HepG2 (cell line): ENCODE data around the gene KLHL35. TPM values are rescaled to one million over a fixed set of nuclear protein-coding genes. Genes with fewer than 3 reads are reported as not detected.

Source experiments
- ATAC-seq: fragments of 200-7000 bp; cut with Tn5 transposase; 3 replicates; pipeline ENCODE4 v1.9.1; 2020; ENCODE audit warnings: mild to moderate bottlenecking, moderate library complexity
- BruUV-seq: library from RNA; stranded (reverse); fragments of 400-500 nt; replicated peaks from 2 replicates; lab custom pipeline; 2021; lab: Mats Ljungman, UMichigan
- CTCF ChIA-PET: fragments of 300-600 bp; formaldehyde crosslinking; extraction: SDS; loops from one replicate; lab custom pipeline; 2021; ENCODE audit warnings: low total read pairs, inconsistent platforms, low intra/inter-chr PET ratio; lab: Yijun Ruan, JAX
- POLR2A ChIA-PET: fragments of 350-600 bp; sonication (Branson Sonifier 250); formaldehyde crosslinking; loops from one replicate; lab custom pipeline; 2020; ENCODE audit warnings: antibody characterized with exemption, inconsistent platforms; lab: Yijun Ruan, JAX
- DNase-seq: peaks from one replicate; pipeline ENCODE4 v3.0.0-alpha.2; 2015; ENCODE audit warnings: low spot score
- FAIRE-seq: peaks from 3 replicates; lab custom pipeline; 2011; peaks lifted over from hg19 to GRCh38; lab: Jason Lieb, UNC
- H2AFZ ChIP-seq: one replicate; pipeline ENCODE4 v1.6.1; 2011; ENCODE audit warnings: low read length, inconsistent platforms
- H3K27ac ChIP-seq: fragments of 300-600 bp; 3 replicates; pipeline ENCODE4 v1.8.0; 2011; ENCODE audit warnings: mixed run types, mild to moderate bottlenecking, mixed read lengths, low read length, inconsistent platforms; ENCODE audit not compliant: insufficient read depth; ENCODE audit errors: extremely low read length
- H3K27me3 ChIP-seq, 2 experiments: fragments of 200-600 bp in 1 of 2; 2 replicates in 1 of 2; 3 replicates in 1 of 2; pipeline versions ENCODE4 v1.6.0 to v1.8.0; 2011; ENCODE audit warnings: low read length in 2 of 2, mild to moderate bottlenecking in 2 of 2, moderate library complexity in 2 of 2, inconsistent platforms in 1 of 2; ENCODE audit not compliant: insufficient read depth in 2 of 2, control insufficient read depth in 1 of 2
- H3K36me3 ChIP-seq, 2 experiments: fragments of 200-600 bp in 1 of 2; replicated peaks in 1 of 2; 2 replicates in 1 of 2; 3 replicates in 1 of 2; pipeline versions ENCODE4 v1.5.1 to v1.8.0; 2011; ENCODE audit warnings: low read length in 2 of 2, inconsistent platforms in 1 of 2; ENCODE audit not compliant: insufficient read depth in 2 of 2, control insufficient read depth in 1 of 2
- H3K4me1 ChIP-seq: 2 replicates; pipeline ENCODE4 v1.5.1; 2012; ENCODE audit warnings: low read length, inconsistent platforms; ENCODE audit not compliant: insufficient read depth
- H3K4me2 ChIP-seq: 2 replicates; pipeline ENCODE4 v1.6.0; 2011; ENCODE audit warnings: low read depth, low read length, inconsistent platforms
- H3K4me3 ChIP-seq, 3 experiments: fragments of 200-600 bp in 1 of 3; sonication (generic), shearing (Covaris generic) in 1 of 3; replicated peaks in 1 of 3; 2 replicates each; pipeline ENCODE4 v1.5.1; 2011 to 2016; ENCODE audit warnings: low read length in 3 of 3, inconsistent platforms in 2 of 3, low read depth in 2 of 3, mild to moderate bottlenecking in 2 of 3, control low read depth in 1 of 3, mixed read lengths in 1 of 3; ENCODE audit not compliant: insufficient read depth in 1 of 3
- H3K79me2 ChIP-seq: one replicate; pipeline ENCODE4 v1.6.1; 2011; ENCODE audit warnings: low read length, inconsistent platforms; ENCODE audit not compliant: insufficient read depth
- H3K9ac ChIP-seq: 2 replicates; pipeline ENCODE4 v1.6.0; 2011; ENCODE audit warnings: mild to moderate bottlenecking, low read depth, low read length, inconsistent platforms; ENCODE audit not compliant: insufficient read depth
- H3K9me3 ChIP-seq: 2 replicates; pipeline ENCODE4 v1.5.1; 2012; ENCODE audit warnings: mild to moderate bottlenecking, low read length
- H4K20me1 ChIP-seq: 2 replicates; pipeline ENCODE4 v1.6.0; 2011; ENCODE audit warnings: inconsistent platforms, mild to moderate bottlenecking, low read length, moderate library complexity; ENCODE audit not compliant: insufficient read depth
- CEBPB ChIP-seq: IDR thresholded peaks from 2 replicates; pipeline ENCODE4 v1.6.1; 2011; ENCODE audit warnings: low read depth, low read length, improper control_type of control experiment, borderline replicate concordance
- DNMT3B ChIP-seq: conservative IDR thresholded peaks from 2 replicates; pipeline ENCODE4 v1.6.1; 2016; ENCODE audit warnings: missing biosample characterization, control low read depth
- ELF3 ChIP-seq: IDR thresholded peaks from 2 replicates; pipeline ENCODE4 v1.6.1; 2016; ENCODE audit warnings: missing genetic modification reagents, missing compliant biosample characterization
- GPN1 ChIP-seq: sonication (generic); formaldehyde crosslinking; IDR thresholded peaks from 2 replicates; pipeline ENCODE4 v1.5.1; 2020; ENCODE audit warnings: missing genetic modification reagents, borderline replicate concordance
- MYC ChIP-seq: sonication (generic); formaldehyde crosslinking; IDR thresholded peaks from 2 replicates; pipeline ENCODE4 v1.9.0; 2021; ENCODE audit warnings: missing genetic modification reagents, borderline replicate concordance
- NRL ChIP-seq: sonication (generic); formaldehyde crosslinking; IDR thresholded peaks from 2 replicates; pipeline ENCODE4 v1.5.0; 2020; ENCODE audit warnings: missing genetic modification reagents, mild to moderate bottlenecking, moderate library complexity, borderline replicate concordance
- SALL2 ChIP-seq: sonication (generic); formaldehyde crosslinking; IDR thresholded peaks from 2 replicates; pipeline ENCODE4 v1.8.1; 2023; ENCODE audit warnings: mild to moderate bottlenecking, missing genetic modification reagents, inconsistent platforms
- ZBTB21 ChIP-seq: sonication (generic); formaldehyde crosslinking; IDR thresholded peaks from 2 replicates; pipeline ENCODE4 v1.4.0; 2020; ENCODE audit warnings: missing genetic modification reagents
- ZNF652 ChIP-seq: IDR thresholded peaks from 2 replicates; pipeline ENCODE4 v1.6.1; 2016; ENCODE audit warnings: low read depth, borderline replicate concordance
- WGBS: methylation state at CpG from one replicate; pipeline ENCODE4 v1.1.6; 2017; ENCODE audit warnings: low lambda C conversion rate; 5-methylcytosine and 5-hydroxymethylcytosine counted together
- in situ Hi-C: cut with HindIII; loops from 2 replicates; pipeline ENCODE4 v1.10.0; 2017; ENCODE audit warnings: low pct_unique_long_range_greater_than_20kb; ENCODE audit not compliant: extremely low pct_ligation_motif_present
- intact Hi-C: fragments of 100-400 bp; cut with micrococcal nuclease; formaldehyde crosslinking; loops from one replicate; pipeline ENCODE4 v1.10.0; 2022; ENCODE audit not compliant: unreplicated experiment
- polyA plus RNA-seq, 8 experiments: library from polyadenylated mRNA; depleted of rRNA in 3 of 8; stranded (reverse) in 7 of 8; unstranded in 1 of 8; fragments of >200 nt; fragmentation: Illumina TruSeq in 4 of 8; extraction: Trizol in 4 of 8; gene quantifications; 2 replicates each; pipeline versions ENCODE4 v1.2.1 to v1.2.3, GENCODE V29; 2011 to 2016; ENCODE audit warnings: low read depth in 4 of 8, missing spikeins in 1 of 8, mixed read lengths in 1 of 8; ENCODE audit not compliant: insufficient read depth in 1 of 8
- total RNA-seq, 5 experiments: library from RNA; depleted of rRNA; stranded (reverse); fragments of >200 nt; fragmentation: Illumina TruSeq; extraction: Trizol; gene quantifications; 2 replicates each; pipeline ENCODE4 v1.2.3, GENCODE V29; 2016; ENCODE audit warnings: low read depth in 1 of 5
- TF ChIP-seq, protein P1 (sequence below): IDR thresholded peaks from 2 replicates; pipeline ENCODE4 v1.6.1; 2016; ENCODE audit warnings: missing genetic modification reagents, missing compliant biosample characterization
- TF ChIP-seq, protein P2 (sequence below): sonication (generic); formaldehyde crosslinking; IDR thresholded peaks from 2 replicates; pipeline ENCODE4 v1.4.0; 2020; ENCODE audit warnings: mild to moderate bottlenecking, missing genetic modification reagents
- TF ChIP-seq, protein P3 (sequence below): sonication (generic); formaldehyde crosslinking; IDR thresholded peaks from 2 replicates; pipeline ENCODE4 v1.8.1; 2023; ENCODE audit warnings: mild to moderate bottlenecking, moderate library complexity, missing genetic modification reagents
- TF ChIP-seq, protein P4 (sequence below): IDR thresholded peaks from 2 replicates; pipeline ENCODE4 v1.6.1; 2016; ENCODE audit warnings: mild to moderate bottlenecking
- TF ChIP-seq, protein P5 (sequence below): sonication (generic); formaldehyde crosslinking; IDR thresholded peaks from 2 replicates; pipeline ENCODE4 v1.4.0; 2020; ENCODE audit warnings: missing genetic modification reagents, low read depth, mild to moderate bottlenecking, borderline replicate concordance
- TF ChIP-seq, protein P6 (sequence below): sonication (generic); formaldehyde crosslinking; IDR thresholded peaks from 2 replicates; pipeline ENCODE4 v1.4.0; 2020; ENCODE audit warnings: missing genetic modification reagents, borderline replicate concordance

KLHL35 gene
- total and polyA plus RNA-seq, 2 of the 13 experiments (the other 11 are each of a cell fraction or from before 2014, with no cell fraction given) = not detected

DNA sequence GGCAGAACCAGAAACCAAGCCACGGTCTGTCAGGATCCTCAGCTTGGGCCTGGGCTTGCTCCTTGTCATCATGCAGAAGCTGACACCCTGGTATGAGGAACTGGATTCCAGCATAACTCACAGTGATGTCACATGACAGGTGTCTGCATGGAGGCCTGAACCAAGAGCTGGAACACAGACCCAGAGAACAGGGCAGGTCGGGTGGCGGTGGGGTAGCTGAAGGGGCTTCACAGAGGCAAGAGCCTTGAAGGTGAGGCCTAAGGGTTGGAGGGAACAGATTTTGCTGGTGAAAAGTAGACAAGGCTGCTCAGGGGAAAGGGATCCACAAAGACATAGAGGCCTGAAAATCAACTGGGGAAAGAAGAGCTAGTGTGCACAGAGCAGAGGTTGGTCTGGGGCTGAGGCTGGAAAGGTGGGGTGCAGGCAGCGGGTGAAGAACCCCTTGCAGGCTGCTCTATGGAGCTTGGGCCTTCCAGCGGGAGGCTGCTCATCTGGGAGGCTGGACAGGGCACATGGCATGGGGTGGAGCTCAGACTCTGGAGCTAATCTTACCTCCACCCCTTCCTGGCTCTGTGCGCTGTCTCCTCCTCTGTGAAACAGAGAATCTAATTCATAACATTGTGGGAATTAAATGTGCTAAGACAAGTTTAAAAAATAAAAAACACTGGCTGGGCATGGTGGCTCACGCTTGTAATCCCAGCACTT lies 52.1 kb downstream of the KLHL35 start:
- intact Hi-C loops = loop anchor here (2.0 to 5.0 kb wide), 2 partner anchors 28 to 39 kb away; no protein-coding TSS in a partner anchor
- Histone ChIP-seq H3K9me3 (no peaks in the 10 kb centered on the region), H3K4me1 (peaks cover 53% of the 10 kb centered on the region), H3K27me3 (peaks cover 4% of the 10 kb centered on the region in 2 experiments; a peak in 4 of 5 replicates), H3K36me3 (no peaks in the 10 kb centered on the region), H4K20me1 (no peaks in the 10 kb centered on the region), H3K9ac (0 out of 2 replicates have a peak overlapping the region, but pooled peaks have one; percentile 6), H3K4me3 (peak overlapping the region in 1 of 3 experiments; percentile 31; a peak in 1 of 6 replicates), H2AFZ (no peak overlapping the region), H3K4me2 (peak overlapping the region; percentile 58), H3K27ac (no peak overlapping the region), H3K79me2 (no peaks in the 10 kb centered on the region)
- peak; percentile 79 for ATAC-seq
- in situ Hi-C loops = loop anchor here (5.0 kb wide), 2 partner anchors 54 to 99 kb away; no protein-coding TSS in a partner anchor
- DNase-seq = peak; percentile 60
- FAIRE-seq = no peak
- no TSS peak for BruUV-seq
- WGBS = 25% methylated on average over 6 of the region's 7 CpGs
- CTCF ChIA-PET = no interaction called here
- POLR2A ChIA-PET = interaction anchor here (0.9 to 1.2 kb wide), 4 partner anchors 9 to 40 kb away, joined by 3 to 8 read pairs (median 4); no protein-coding TSS in a partner anchor
- TF ChIP-seq SALL2 (CRISPR knock-in tag) (no peak), GPN1 (CRISPR knock-in tag) (no peak), ZBTB21 (CRISPR knock-in tag) (0 out of 2 replicates have a peak, but pooled peaks have one; percentile 23), NRL (CRISPR knock-in tag) (0 out of 2 replicates have a peak, but pooled peaks have one; percentile 36), ZNF652 (CRISPR knock-in tag) (no peak), CEBPB (no peak), DNMT3B (no peak), MYC (CRISPR knock-in tag) (no peak), ELF3 (CRISPR knock-in tag) (peak; percentile 96)
- TF ChIP-seq, protein P1, sequence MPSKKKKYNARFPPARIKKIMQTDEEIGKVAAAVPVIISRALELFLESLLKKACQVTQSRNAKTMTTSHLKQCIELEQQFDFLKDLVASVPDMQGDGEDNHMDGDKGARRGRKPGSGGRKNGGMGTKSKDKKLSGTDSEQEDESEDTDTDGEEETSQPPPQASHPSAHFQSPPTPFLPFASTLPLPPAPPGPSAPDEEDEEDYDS = no peak
- TF ChIP-seq, protein P2, sequence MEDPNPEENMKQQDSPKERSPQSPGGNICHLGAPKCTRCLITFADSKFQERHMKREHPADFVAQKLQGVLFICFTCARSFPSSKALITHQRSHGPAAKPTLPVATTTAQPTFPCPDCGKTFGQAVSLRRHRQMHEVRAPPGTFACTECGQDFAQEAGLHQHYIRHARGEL (CRISPR knock-in tag) = no peak
- TF ChIP-seq, protein P3, sequence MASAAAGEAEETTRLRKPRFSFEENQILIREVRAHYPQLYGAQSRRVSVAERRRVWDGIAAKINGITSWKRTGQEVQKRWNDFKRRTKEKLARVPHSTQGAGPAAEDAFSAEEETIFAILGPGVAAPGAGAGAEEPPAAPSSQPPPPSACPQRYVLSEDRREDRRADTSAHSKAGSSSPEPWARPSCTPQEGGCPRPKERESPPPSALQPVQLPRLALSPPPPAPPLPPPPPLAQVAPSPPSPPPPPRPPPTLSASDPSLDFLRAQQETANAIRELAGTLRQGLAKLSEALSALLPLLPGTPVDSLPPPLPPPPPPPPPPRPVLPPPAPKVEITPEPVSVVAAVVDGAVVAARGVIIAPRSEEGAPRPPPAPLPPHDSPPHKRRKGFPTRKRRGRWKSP (CRISPR knock-in tag) = no peak
- TF ChIP-seq, protein P4, sequence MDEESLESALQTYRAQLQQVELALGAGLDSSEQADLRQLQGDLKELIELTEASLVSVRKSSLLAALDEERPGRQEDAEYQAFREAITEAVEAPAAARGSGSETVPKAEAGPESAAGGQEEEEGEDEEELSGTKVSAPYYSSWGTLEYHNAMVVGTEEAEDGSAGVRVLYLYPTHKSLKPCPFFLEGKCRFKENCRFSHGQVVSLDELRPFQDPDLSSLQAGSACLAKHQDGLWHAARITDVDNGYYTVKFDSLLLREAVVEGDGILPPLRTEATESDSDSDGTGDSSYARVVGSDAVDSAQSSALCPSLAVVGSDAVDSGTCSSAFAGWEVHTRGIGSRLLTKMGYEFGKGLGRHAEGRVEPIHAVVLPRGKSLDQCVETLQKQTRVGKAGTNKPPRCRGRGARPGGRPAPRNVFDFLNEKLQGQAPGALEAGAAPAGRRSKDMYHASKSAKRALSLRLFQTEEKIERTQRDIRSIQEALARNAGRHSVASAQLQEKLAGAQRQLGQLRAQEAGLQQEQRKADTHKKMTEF (CRISPR knock-in tag) = peak; percentile 30; the same call in 1 of the 2 replicates
- TF ChIP-seq, protein P5, sequence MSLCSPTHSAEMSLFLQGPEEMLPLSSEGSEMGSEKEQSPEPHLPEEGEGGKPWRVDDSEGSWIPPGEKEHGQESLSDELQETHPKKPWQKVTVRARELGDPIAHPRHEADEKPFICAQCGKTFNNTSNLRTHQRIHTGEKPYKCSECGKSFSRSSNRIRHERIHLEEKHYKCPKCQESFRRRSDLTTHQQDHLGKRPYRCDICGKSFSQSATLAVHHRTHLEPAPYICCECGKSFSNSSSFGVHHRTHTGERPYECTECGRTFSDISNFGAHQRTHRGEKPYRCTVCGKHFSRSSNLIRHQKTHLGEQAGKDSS = no peak
- TF ChIP-seq, protein P6, sequence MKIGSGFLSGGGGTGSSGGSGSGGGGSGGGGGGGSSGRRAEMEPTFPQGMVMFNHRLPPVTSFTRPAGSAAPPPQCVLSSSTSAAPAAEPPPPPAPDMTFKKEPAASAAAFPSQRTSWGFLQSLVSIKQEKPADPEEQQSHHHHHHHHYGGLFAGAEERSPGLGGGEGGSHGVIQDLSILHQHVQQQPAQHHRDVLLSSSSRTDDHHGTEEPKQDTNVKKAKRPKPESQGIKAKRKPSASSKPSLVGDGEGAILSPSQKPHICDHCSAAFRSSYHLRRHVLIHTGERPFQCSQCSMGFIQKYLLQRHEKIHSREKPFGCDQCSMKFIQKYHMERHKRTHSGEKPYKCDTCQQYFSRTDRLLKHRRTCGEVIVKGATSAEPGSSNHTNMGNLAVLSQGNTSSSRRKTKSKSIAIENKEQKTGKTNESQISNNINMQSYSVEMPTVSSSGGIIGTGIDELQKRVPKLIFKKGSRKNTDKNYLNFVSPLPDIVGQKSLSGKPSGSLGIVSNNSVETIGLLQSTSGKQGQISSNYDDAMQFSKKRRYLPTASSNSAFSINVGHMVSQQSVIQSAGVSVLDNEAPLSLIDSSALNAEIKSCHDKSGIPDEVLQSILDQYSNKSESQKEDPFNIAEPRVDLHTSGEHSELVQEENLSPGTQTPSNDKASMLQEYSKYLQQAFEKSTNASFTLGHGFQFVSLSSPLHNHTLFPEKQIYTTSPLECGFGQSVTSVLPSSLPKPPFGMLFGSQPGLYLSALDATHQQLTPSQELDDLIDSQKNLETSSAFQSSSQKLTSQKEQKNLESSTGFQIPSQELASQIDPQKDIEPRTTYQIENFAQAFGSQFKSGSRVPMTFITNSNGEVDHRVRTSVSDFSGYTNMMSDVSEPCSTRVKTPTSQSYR (CRISPR knock-in tag) = no peak
